VCaP (cell line): ENCODE measurements around the gene VPS35L.

Source experiments
- H3K27ac ChIP-seq: fragments of 450-650 bp; 2 replicates; pipeline ENCODE4 v1.5.1; 2017
- TF ChIP-seq, protein P1 (sequence below): fragments of 450-650 bp; conservative IDR thresholded peaks from 2 replicates; pipeline ENCODE4 v1.5.1; 2017; ENCODE audit warnings: mild to moderate bottlenecking, moderate library complexity

The VPS35L gene

DNA sequence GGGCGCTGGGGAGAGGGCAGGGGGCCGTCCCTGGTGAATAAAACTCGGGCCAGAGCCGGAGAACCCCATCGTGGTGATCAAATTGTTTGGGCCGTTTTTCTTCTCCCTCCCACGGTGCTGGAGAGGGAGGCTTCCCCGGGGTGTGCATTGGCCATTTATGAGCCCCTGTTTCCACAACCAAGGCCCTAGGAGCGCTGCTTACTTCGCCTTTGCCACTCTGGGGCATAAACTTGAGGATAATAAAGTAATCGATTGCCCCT lies 31.2 kb upstream of the VPS35L start:
- TF ChIP-seq, protein P1, sequence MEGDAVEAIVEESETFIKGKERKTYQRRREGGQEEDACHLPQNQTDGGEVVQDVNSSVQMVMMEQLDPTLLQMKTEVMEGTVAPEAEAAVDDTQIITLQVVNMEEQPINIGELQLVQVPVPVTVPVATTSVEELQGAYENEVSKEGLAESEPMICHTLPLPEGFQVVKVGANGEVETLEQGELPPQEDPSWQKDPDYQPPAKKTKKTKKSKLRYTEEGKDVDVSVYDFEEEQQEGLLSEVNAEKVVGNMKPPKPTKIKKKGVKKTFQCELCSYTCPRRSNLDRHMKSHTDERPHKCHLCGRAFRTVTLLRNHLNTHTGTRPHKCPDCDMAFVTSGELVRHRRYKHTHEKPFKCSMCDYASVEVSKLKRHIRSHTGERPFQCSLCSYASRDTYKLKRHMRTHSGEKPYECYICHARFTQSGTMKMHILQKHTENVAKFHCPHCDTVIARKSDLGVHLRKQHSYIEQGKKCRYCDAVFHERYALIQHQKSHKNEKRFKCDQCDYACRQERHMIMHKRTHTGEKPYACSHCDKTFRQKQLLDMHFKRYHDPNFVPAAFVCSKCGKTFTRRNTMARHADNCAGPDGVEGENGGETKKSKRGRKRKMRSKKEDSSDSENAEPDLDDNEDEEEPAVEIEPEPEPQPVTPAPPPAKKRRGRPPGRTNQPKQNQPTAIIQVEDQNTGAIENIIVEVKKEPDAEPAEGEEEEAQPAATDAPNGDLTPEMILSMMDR = no peak
- H3K27ac ChIP-seq = peak overlapping the region; percentile 68

DNA sequence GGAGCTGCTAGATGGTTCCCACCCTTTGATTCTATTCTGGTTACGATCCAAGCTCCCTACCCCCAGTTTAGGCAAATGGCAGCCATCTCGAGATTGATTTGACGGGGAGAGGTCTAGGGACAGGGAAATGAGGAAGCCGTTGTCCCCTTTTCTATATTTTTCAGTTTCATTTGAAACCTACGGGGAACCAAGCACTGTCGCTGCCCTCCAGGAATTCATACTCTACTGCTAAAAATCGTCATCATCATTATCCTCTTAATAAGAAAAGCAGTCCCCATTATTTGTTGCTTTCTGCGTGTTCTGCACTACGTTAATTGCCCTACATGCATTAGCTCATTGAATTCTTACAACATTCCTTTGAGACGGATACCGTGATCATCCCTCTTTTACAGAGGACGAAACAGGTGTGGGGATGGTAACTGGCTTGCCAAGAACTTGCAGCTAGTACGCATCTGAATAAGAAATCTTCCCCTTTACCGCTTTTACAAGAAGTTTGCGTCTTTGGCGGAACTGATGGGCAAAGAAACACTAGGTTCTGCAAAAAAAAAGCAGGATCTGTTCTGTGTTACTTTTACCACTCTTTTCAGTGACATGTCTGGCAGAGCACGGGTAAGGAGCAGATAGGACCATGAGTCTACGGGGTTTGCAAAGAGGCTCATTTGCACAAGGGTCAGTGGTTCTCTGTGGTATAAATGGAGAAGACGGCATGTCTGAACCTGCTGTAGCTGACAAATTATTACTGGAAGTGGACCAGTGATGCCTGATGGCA lies 30.7 kb upstream of the VPS35L start:
- H3K27ac ChIP-seq = peak overlapping the region; percentile 68
- TF ChIP-seq, protein P1 = no peak

DNA sequence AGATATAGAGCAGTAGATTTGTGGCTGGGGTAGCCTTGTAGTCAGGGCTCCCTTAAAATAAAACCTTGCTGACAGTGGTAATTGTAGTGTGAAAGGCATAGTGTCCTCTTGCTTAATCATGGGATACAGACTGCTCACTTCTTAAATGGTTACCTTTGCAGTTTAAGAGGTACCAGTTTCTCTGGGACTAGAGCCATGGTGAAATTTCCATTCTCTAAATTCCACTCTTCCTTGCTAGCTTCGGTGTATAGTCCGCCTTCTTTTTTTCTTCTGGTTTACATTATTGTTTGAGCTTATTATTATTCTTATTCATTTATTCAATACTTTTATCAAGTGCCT lies 30.1 kb upstream of the VPS35L start:
- H3K27ac ChIP-seq = peak overlapping the region; percentile 68; the same call in 1 of the 2 replicates
- TF ChIP-seq, protein P1 = no peak

DNA sequence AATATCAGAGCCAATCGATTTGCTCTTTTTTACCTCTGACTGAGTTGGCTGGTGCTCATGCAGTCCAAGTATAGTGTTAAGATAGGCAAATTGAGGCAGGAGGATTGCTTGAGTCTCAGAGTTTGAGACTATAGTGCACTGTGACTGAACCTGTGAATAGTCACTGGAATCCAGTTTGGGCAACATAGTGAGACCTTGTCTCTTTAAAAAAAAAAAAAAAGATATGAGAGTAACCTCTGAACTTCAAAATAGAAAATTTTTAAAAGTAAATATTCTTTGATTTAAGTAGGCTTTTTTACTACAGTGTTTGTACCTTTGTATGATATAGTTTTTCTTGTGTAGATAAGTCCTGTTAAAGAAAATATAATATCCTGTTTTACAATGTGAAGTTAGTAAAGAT lies 28.3 kb upstream of the VPS35L start:
- H3K27ac ChIP-seq = no peak overlapping the region
- TF ChIP-seq, protein P1 = no peak

DNA sequence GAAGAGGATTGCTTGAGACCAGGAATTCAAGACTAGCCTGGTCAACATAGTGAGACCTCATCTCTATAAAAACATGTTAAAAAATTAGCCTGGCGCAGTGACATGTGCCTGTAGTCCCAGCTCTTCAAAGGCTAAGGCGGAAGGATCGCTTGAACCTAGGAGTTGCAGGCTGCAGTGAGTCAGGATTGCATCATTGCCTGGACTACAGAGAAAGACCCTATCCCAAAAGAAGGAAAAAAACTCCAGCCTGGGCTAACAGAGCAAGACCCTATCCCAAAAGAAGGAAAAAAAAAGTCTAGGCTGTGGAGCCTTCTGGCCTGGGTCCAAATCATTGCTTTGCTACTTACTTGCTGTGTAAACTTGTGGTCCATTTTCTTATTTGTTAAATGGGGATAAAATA lies 26.8 kb upstream of the VPS35L start:
- TF ChIP-seq, protein P1 = no peak
- no peak overlapping the region for H3K27ac ChIP-seq

DNA sequence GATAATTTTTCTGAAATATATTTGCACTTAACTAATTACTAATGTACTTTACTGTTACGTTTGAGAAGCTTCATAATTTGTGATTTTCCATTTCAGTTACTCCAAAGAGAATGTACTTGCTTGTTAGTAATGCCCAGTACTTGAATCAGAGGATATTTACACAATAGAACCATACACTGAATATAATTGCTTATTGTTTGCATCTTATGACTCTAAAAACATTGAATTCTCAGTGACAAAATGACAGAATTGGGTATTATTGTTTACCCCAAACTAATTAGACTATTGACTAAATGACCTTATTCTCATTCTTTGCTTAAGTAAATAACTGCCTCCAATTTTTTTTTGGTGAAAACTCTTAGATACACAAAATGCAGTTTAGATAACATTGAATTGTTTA lies 22.9 kb upstream of the VPS35L start:
- TF ChIP-seq, protein P1 = no peak
- no peak overlapping the region for H3K27ac ChIP-seq

DNA sequence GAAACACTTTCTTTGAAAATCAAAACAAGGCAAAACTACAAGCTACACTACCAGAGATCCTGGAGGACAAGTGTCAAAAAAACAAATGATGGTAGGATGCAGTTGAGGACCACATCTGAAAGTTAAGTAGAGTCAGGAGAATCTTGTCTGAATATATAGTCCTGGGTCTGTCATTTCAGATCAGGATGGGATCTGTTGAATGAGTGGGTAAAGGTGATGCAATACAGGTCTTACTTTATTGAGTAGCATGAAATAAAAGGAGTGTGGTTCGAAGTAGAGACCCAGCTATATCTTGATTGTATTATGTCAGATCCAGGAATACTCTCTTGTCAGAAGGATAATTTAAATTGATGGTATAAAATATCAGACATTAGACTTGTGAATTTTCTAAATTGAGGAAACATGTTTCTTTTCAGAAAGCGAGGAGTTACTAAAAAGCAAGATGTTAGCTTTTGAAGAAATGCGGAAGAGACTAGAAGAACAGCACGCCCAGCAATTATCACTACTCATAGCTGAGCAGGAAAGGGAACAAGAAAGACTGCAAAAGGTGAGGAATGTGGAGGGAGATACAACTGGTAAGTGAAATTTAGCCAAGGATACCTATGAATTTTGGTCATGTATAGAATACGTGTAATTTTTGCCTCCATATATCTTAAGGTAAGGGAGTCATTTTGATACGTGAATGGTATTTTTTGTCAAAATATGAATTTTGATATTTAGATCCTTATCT lies 15.1 kb upstream of the VPS35L start:
- H3K27ac ChIP-seq = peak overlapping the region; percentile 62
- TF ChIP-seq, protein P1 = no peak
